GM11168 (cell line): ENCODE measurements around the gene SMAD2.
"Not testable (repeated sequence)": the region's sequence is repeated elsewhere in the genome, so short reads cannot be mapped to it uniquely, and the experiment has no call there.

Experiments
- in situ Hi-C: fragments of 300-500 bp; cut with MboI; formaldehyde crosslinking; loops from one replicate; pipeline ENCODE4 v1.12.0; 2022; ENCODE audit warnings: low sequenced_read_pairs; ENCODE audit not compliant: unreplicated experiment

Gene SMAD2

DNA sequence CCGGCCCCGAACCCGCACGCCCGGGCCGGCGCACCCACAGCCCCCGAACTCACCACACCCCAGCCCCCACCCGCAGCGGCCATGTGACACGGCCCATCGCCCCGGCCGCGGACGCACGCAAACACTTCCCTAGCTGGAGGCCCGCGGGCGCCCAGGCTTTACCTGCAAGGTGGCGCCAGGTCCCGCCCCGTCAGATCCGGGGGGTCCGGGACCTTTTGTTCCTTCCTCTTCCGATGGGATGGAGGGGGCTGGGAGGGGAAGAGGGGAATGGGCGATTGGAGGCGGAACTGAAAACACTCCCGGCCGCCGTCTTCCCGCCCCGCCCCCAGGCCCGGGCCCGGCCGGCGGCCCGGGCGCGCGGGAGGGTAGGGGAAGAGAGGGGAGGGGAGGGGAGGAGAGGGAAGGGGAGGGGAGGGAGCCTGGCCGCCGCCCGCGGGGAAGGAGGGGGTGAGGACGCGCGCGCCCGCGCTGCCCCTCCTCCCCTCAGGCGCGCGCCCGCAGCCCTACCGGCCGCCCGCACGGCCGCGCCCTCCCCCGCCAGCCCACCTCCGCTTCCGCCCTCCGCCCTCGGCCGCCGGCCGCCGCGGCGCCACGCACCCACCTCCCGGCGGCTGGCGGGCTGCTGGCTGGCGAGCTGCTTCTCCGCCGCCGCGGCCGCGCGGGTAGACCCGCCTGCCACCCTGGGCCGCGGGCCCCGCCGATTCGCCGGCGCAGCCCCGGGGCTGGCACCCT is at the start of gene SMAD2:
TSS of gene SMAD2 (minus strand) at position 461 of the 732 bp plus-strand sequence. CDS start 33,903 bp downstream, outside the sequence.
- in situ Hi-C loops, result no loop called here

DNA sequence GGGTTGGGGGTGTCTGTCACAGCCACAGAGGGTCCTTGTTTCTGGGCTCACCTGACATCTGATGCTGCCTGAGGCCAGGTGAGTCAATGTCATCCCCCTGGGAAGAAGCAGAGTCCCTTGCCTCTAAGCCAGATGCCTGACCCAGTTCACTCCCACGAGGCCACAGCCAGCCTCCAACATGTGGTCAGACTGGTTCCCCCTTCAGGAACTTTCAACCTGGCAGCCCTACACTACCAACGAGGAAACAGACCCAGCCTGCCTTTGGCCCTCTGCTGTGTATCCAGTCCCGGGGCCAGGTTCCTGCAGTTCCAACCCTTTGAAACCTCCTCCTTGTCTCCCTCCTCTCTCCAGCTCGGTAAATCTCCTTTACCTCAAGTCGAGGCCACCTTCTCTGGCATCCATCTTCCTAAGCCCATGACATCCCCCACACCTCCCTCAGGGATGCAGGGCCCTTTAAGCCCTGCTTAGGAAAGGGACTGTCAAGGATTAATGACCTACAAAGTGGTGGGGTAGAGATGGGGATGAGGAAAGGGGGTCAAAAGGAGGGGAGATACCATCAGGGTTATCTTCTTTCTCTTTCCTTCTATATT is 49.2 kb upstream of the SMAD2 start:
- in situ Hi-C loops, result no loop called here

DNA sequence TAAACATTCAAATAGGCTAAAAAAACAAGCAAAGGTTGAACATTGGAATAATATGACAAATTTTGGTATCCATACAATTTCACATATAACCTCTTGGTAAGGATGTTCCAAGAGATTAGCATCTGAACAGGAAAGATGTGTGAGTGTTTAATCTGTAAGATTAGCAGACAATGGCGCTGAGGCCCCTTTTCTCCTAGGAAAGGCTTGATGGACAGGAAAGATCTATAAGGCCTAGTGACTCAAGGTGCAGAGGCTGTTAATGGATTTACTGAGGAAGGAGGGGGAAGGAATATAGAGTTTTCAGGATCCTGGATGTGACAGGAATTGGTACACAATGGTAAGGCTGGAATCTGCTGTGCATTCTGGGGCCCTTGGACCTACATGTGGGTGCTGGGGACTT is 48.1 kb upstream of the SMAD2 start:
- in situ Hi-C loops, result no loop called here

DNA sequence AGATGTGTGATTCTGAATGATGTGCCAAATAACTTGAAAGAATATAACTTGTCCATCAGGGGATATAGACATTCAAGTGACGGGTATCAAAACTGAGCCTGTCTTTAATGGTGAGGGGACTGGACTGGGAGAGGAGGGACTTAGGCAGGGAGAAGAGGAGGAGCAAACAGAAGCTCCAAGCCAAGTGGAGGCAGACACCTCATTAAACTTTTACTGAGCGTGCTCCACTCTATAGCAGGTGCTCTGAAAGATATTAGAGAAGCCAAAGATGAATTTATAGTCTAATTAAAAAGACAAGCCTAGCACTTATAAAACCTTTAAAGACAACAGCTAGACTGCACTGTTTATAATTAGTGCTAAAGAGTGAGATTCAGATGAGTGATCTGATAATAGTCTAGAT is 47.7 kb upstream of the SMAD2 start:
- in situ Hi-C loops, result no loop called here

DNA sequence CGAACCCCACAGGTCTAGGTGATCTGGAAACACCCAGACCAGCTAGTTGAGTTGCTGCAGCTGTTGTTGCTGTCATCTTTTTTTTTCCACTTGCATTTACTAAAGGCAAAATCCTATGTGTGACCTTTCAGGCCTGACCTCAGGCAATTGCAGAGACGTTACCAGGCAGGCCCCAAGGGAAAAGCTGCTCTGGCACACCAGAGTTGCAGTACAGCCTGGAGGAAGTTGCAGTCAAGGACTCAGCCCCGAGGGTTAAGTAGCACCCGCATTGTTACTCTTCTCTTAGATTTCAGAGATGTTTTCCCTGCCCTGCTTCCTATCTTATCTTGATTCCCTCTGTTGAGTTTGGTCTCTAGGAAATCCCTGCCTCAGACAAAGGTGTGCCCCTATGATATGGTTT is 45.2 kb upstream of the SMAD2 start:
- in situ Hi-C loops, result no loop called here

DNA sequence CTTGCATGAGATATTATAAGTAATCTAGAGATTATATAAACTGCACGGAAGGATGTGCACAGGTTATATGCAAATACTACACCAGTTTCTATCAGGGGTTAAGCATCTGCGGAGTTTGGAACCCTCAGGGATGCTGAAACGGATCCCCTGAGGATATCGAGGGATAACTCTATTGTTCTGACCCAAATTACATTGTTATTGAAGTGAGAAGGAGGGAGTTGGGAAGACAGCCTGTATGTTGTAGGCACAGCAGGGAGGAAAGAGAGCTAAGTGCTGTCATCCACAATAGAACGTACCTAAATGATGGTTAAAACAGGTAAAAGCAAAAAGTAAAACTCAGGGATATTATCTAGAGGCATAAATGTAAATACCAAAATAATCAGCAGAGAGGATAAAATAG is 44.6 kb upstream of the SMAD2 start:
- in situ Hi-C loops, result no loop called here

DNA sequence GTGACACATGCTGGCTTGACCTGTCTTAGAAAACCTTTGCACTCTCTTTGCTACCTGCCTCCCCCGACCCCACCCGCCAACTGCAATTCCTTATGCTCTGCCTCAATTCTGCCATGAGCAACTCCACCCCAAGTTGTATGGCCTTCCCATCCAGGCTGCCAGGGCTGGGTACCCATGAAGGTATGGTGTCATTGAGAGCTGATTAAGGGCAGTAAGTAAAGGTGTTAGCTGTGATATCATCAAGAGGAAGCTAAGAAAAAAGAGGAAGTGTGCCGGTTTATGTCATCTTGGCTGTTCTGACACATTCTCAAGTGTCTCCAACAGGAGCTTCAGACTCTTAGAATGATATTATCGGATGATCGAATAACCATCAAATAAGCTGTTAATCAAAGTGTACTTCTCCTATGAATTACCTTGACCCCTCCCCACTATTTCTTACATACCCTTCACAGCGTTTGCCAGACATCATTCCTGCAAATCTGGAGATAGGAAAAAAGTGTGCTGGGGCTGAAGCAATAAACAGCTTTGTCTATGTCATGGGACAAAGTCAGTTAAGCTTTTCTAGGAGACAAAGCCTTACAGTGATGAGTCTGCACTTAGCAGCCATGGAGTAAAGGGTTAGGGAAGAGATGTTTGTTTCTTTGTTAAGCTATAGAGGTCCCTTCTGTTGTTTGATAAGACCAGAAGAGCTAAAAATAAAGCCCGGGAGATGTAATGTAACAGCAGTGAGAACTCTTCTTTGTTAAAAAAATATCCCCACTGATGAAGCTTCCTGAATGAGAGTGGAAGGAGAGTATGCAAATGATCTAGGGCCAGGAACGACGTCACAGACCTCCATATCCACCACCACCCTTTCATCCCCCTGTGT is 40.4 kb upstream of the SMAD2 start:
- in situ Hi-C loops, result no loop called here

DNA sequence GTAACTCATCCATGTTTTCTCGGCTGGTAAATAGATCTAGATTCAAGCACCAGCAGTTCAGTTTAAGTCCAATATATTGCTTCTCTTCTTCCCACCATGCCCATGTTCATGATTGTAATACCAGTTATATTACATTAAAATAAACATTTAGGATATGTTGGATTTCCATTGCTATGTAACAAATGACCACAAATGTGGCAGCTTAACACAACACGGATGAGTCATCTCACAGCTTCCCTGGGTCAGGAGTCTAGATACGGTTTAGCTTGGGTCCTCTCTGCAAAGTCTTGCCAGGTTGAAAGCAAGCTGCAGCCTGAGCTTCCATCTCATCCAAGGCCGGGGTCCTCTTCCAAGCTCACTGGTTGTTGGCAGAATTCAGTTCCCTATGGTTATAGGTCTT is 39.4 kb upstream of the SMAD2 start:
- in situ Hi-C loops, result no loop called here

DNA sequence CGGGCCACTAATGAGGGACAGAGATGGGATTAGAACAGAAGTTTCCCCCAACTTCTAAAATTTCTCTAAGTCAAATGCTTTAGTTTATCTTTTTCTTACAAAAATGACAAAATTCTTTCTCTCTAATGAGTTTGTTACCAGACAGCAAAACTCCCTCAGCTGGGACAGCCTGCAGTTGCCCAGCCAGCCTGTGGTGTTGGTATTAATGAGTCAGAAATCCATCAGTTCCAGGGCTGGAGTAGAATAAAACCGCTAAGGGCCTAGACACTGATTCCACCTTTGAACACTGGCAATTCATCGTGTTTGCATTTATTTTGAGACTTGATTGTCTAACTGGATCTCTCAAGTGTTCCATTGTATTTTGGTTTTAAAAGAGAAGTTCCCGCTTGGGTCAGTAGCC is 38.3 kb upstream of the SMAD2 start:
- in situ Hi-C loops, result no loop called here

DNA sequence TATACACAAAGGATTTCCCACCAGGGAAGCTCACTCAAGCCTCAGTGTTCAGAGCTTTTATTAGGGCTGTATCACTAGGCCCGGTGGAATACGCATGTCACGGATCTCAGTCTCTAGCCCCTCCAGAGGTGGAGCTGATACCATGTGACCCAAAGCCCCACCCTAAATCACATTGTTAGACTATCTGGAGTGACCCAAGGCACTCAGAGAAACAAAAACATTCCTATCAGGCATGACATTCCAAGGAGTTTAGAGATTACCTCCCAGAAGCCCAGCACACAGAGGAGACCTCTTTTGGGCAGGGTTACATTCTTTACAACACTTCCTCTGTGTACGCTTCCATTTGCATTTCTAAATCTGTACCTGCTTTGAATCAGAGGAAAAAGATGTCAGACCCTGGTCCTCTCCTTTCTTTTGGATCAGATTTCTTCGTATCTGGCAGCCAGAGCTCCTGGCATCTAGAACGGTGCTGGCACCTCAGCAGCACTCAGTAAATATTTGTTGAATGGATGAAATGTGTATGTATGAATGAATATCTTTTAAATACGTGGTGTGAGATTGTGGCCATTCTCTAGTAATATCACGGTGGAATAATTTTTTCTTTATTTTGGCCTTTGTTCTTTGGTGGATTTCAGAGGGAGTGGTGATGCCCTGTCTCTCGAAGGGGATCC is 37.7 kb upstream of the SMAD2 start:
- in situ Hi-C loops, result no loop called here

DNA sequence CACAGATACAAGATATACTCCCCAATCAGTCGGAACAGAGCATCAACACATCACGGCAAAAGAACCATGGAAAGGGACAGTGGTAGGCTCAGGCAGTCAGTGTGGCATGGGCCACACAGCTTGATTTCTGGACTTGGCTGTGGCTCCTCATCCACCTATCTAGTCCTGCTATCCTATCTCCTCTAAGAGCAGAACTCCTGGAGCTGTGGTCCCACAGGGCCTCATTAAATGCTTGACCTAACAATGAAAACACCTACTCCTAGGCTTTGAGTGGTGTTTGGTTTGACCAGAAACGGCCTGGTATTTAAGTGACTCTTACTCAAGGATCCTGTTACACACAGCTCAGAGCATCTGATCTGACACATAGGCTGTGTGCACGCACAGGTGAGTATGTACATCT is 33.6 kb upstream of the SMAD2 start:
- in situ Hi-C loops, result no loop called here

DNA sequence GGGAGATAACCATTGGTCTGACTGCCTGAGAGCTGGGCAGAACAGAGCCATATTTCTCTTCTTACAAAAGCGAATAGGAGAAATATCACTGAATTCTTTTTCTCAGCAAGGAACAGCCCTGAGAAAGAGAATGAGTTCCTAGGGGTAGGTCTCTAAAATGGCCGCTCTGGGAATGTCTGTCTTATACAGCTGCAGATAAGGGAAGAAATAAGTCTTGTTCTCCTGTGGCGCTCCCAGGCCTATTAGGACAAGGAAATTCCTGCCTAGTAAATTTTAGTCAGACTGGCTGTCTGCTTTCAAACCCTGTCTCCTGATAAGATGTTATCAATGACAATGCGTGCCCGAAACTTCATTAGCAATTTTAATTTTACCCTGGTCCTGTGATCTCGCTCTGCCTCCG is 30.5 kb upstream of the SMAD2 start:
- in situ Hi-C loops, result not testable (repeated sequence)

DNA sequence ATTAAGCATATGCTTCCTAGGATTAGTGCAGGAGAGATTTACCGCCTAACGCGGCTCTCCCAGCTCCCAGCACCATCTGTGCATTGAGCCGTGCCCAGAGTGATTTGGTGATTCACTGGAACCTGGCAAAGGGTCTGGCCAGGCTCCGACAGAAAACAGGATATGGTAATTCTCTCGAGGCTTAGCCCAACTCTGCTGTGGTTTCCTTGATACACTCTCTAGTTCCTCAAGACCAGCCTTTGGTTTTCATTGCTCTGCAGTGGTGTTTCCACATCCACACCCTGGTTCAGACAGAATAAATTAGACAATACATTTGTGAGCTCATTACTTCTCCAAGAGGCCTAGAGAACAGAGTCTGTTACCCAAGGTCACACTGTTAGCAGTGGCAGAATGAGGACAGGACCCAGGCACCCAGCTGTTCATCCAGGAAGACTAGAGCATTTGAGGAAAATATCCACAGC is 23.0 kb upstream of the SMAD2 start:
- in situ Hi-C loops, result no loop called here

DNA sequence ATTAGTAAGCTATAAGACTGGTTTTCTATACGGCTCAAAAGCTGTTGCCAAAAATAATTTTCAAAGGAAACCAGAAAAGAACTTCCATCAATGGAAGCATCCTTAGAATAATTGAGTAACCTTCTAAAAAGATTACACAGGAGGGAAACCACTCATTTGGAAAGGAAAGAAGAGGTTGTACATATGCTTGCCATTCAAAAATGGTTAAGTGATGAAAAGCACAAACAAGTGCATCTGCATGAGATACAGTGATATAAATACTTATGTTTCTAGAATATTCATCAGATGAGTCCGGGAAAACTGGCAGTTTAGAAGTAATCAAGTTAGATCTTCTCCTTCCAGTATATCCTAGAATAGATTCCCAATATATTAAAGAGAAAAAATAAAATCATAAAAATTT is 20.1 kb upstream of the SMAD2 start:
- in situ Hi-C loops, result no loop called here

DNA sequence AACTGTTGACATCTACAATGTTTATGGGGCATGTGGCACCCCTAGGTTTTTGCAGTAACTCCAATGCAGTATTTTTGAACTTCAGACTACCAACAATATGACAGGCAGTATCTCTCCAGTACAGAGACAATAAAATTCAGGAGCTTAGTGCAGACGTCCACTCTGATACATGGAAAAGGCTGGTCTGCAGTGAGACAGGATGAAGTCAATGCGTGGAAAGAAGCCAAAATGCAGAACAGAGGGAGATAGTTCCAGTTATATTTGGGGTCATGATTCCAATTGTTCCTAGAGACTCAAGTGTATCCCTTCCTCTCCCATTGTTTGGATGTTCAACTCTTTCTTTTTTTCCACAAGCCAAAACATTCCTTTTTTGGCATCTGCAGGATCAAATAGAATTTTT is 18.7 kb upstream of the SMAD2 start:
- in situ Hi-C loops, result no loop called here

DNA sequence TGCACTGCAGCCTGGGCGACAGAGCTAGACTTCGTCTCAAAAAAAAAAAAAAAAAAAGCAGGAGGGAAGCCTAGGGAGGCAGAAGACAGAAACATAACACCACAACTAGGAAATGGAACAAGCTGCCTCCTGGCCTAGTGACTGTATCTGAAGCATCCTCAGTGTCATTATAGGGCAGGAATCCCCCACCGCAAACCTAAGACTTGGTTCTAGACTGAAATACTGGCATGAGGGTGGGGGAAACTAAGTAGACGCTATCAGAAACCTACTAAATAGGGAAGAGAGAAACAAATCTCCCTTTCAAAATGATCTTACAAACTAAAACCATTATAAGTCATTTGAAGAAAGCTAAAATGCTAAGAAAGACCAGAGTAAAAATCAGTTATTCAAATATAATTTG is 16.4 kb upstream of the SMAD2 start:
- in situ Hi-C loops, result no loop called here

DNA sequence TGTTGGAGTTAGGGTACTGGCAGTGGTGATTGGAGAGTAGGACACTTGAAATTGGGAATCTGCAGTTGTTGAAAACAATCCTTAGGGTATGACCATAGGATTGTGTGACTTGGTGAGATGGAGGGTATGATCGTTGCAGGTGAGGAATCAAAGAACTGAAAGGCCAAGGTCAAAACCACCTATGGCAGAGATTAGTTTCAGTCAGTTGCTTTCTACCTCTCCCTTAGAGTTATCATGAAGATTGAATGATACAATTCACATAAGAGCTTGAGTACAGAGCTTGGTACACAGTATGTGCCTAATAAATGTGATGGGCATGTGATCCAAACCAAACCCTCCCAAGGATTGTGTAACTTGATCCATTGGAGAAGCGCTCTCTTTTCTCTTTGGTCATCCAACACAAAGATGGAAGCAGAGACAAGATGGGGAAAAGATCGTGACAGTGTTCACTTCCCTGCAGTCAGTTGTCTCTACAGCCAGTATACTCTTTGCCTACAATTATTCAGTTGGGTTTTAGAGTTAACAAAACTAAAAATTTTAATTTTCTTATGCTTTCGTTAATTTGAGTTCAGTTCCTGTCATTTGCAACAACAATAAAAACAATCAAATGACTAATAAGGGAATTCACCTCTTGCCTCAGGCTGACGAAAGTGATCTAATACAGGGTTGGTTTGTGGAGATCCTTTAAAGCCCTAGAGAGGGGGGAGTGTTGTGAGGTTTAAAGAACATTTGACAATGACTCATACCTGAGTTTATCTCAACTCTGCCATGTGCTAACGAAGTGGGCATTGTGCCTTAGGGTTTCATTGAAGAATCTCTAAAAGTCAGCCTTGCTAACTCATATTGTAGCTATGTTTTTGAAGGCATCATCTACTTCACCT is 14.8 kb upstream of the SMAD2 start:
- in situ Hi-C loops, result no loop called here

DNA sequence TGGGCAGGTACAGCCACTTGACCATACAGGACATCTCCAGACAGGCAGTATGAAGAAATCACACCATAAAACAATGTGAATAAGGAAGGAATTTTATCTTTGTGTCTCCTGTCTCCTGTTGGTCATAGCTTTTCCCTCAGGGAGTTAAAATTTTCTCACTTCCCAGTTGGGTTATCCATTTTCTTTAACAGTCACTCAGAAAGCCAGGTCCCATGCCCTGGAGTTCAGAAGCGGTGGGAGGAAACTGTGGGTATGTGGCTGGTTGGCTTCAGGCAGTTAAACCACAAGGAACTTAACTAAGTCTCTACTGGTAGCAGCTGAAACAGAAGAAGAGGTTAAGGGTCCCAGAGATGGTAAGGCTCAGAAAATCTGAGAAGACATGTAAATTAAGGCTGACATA is 6.5 kb upstream of the SMAD2 start:
- in situ Hi-C loops, result no loop called here

DNA sequence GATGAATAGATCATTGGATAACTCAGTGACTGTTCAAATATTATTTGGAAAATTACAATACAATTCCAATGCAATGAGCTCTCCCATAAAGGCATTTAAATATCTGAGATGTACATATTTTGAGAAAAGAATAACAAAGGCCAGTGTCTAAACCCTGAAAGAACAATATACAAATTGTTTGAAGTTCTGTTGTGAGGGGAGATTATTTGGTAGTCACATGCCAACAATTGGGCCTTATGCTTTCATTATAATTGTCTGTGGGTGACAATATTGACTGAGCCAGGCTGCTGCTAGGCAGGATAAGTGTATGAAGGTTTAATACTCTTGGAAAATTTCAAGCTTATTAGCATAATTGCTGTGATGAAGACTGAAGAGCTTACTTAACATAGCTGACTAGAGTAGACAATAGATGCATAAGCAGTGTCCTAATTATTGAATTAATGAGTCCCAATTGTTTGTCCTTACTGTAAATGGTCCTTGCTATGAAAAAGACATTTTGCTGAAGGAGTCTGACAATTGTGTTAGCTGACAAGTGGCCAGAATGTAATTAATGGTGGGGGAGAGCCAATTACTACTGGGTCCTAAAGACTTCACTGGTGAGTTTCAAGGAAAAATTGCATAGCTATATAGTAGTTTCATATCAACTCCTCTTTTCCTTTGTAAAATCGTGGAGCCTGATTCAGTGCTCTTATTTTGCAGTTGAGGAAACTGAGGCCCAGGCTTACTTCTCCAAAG is 5.0 kb upstream of the SMAD2 start:
- in situ Hi-C loops, result no loop called here
